Mesenchymal stem cell (in vitro differentiated cells and primary cell): ENCODE data around the gene HTD2.
A peak's percentile ranks its signal among the peaks of the same experiment; 100 is the strongest.

Source experiments
- DNase-seq: peaks from one replicate; pipeline ENCODE4 v3.0.0-alpha.2; 2013
- H2AFZ ChIP-seq: one replicate; pipeline ENCODE4 v1.6.1; 2013; ENCODE audit warnings: low read depth, mild to moderate bottlenecking, control low read depth, inconsistent platforms, low read length, moderate library complexity
- H2AK5ac ChIP-seq: 2 replicates; pipeline ENCODE4 v1.6.1; 2013; ENCODE audit warnings: low read length, moderate library complexity, mild to moderate bottlenecking, inconsistent platforms; ENCODE audit not compliant: severe bottlenecking
- H2BK120ac ChIP-seq: one replicate; pipeline ENCODE4 v1.6.1; 2013; ENCODE audit warnings: low read depth, mild to moderate bottlenecking, inconsistent platforms, low read length, moderate library complexity
- H2BK12ac ChIP-seq, 2 experiments: one replicate each; pipeline ENCODE4 v1.6.1; 2013; ENCODE audit warnings: inconsistent platforms in 2 of 2, low read length in 2 of 2, mild to moderate bottlenecking in 2 of 2, moderate library complexity in 2 of 2, control low read depth in 1 of 2
- H2BK15ac ChIP-seq: one replicate; pipeline ENCODE4 v1.6.1; 2013; ENCODE audit warnings: mild to moderate bottlenecking, low read depth, inconsistent platforms; ENCODE audit not compliant: poor library complexity, severe bottlenecking
- H2BK5ac ChIP-seq: 2 replicates; pipeline ENCODE4 v1.6.1; 2013; ENCODE audit warnings: low read depth, mild to moderate bottlenecking, low read length, control low read depth, inconsistent platforms; ENCODE audit not compliant: poor library complexity, severe bottlenecking
- H3K14ac ChIP-seq, 2 experiments: one replicate each; pipeline ENCODE4 v1.6.1; 2013; ENCODE audit warnings: inconsistent platforms in 2 of 2, low read length in 2 of 2, control low read depth in 1 of 2, mild to moderate bottlenecking in 1 of 2, moderate library complexity in 1 of 2
- H3K18ac ChIP-seq, 2 experiments: one replicate each; pipeline ENCODE4 v1.6.1; 2013; ENCODE audit warnings: inconsistent platforms in 2 of 2, low read length in 2 of 2, control low read depth in 1 of 2, low read depth in 1 of 2, mild to moderate bottlenecking in 1 of 2
- H3K23ac ChIP-seq, 2 experiments: one replicate each; pipeline ENCODE4 v1.6.1; 2013; ENCODE audit warnings: inconsistent platforms in 2 of 2, low read length in 2 of 2, mild to moderate bottlenecking in 2 of 2, moderate library complexity in 2 of 2, control low read depth in 1 of 2
- H3K27ac ChIP-seq: 2 replicates; pipeline ENCODE4 v1.5.1; 2013; ENCODE audit warnings: mild to moderate bottlenecking, moderate library complexity, low read length, control low read depth, inconsistent platforms; ENCODE audit not compliant: poor library complexity, severe bottlenecking
- H3K27me3 ChIP-seq, 2 experiments: 2 replicates each; pipeline versions ENCODE4 v1.6.1 to v1.7.0; 2013; ENCODE audit warnings: low read length in 2 of 2, mild to moderate bottlenecking in 2 of 2, moderate library complexity in 2 of 2, control low read depth in 1 of 2, inconsistent platforms in 1 of 2; ENCODE audit not compliant: control insufficient read depth in 1 of 2, insufficient read depth in 1 of 2
- H3K36me3 ChIP-seq, 2 experiments: 2 replicates each; pipeline versions ENCODE4 v1.6.1 to v1.7.0; 2013; ENCODE audit warnings: low read length in 2 of 2, control low read depth in 1 of 2, inconsistent platforms in 1 of 2, low read depth in 1 of 2, mild to moderate bottlenecking in 1 of 2; ENCODE audit not compliant: insufficient read depth in 2 of 2, control insufficient read depth in 1 of 2
- H3K4ac ChIP-seq, 2 experiments: one replicate each; pipeline ENCODE4 v1.6.1; 2013; ENCODE audit warnings: inconsistent platforms in 2 of 2, low read length in 2 of 2, mild to moderate bottlenecking in 2 of 2, moderate library complexity in 2 of 2, control low read depth in 1 of 2, low read depth in 1 of 2
- H3K4me1 ChIP-seq: 2 replicates; pipeline ENCODE4 v1.6.1; 2013; ENCODE audit warnings: low read depth, low read length, control low read depth; ENCODE audit not compliant: control insufficient read depth, insufficient read depth
- H3K4me2 ChIP-seq: 2 replicates; pipeline ENCODE4 v1.6.1; 2013; ENCODE audit warnings: low read length, mild to moderate bottlenecking, inconsistent platforms; ENCODE audit not compliant: poor library complexity, severe bottlenecking
- H3K4me3 ChIP-seq, 2 experiments: 2 replicates each; pipeline versions ENCODE4 v1.5.1 to v1.7.0; 2013; ENCODE audit warnings: low read length in 2 of 2, mild to moderate bottlenecking in 2 of 2, control low read depth in 1 of 2, low read depth in 1 of 2; ENCODE audit not compliant: insufficient read depth in 1 of 2
- H3K79me1 ChIP-seq: replicated peaks from 2 replicates; pipeline ENCODE4 v1.6.1; 2013; ENCODE audit warnings: mild to moderate bottlenecking, control low read depth, low read length, inconsistent platforms; ENCODE audit not compliant: poor library complexity, severe bottlenecking
- H3K9ac ChIP-seq: 2 replicates; pipeline ENCODE4 v1.7.0; 2013; ENCODE audit warnings: mild to moderate bottlenecking, low read length, moderate library complexity
- H3K9me3 ChIP-seq: 2 replicates; pipeline ENCODE4 v1.7.0; 2013; ENCODE audit warnings: mild to moderate bottlenecking, low read length; ENCODE audit not compliant: control insufficient read depth
- H4K8ac ChIP-seq: one replicate; pipeline ENCODE4 v1.6.1; 2013; ENCODE audit warnings: inconsistent platforms, mild to moderate bottlenecking, low read length, moderate library complexity
- H4K91ac ChIP-seq: one replicate; pipeline ENCODE4 v1.6.1; 2013; ENCODE audit warnings: mild to moderate bottlenecking, low read length, inconsistent platforms
- WGBS: methylation state at CpG from one replicate; pipeline ENCODE4 v1.1.7; 2013; ENCODE audit warnings: mixed read lengths; 5-methylcytosine and 5-hydroxymethylcytosine counted together

Gene HTD2

DNA sequence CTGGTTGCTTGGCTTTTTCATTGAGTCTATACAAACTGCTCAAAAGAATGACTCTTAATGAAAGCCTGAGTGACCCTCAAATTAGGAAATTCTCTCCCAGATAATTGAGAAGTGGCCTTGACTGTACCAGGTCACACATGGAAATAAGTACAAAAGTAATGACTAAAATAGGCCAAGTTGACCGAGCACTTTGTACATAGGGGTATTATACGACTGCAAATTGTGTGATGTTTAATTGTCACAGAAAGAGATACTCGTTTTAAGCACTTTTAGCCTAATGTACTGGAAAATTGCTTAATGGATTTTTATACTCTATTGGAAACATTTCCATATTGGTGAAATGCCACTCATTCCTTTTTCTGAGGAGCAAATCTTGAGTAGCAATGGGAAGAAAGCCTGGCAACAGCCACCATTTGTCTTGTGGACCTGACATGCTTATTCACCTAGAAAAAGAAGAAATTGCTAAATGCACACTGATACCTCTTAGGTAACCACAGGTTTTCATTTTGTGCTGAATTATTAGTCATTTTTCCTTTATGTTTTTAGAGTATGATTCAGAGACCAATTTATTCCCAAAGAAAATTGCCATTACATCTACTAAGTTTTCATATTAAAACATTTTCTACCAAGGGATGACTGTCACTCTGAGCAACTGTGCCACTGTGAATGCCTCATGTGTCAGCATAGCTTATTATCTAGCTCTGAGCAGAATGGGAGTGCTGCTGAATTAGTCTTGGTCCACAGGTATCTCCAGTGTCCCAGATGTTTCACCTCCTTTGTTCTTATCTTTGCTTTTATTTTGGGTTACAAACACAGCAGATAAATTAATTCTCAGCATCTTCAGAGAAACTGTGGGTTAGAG lies 17.4 kb downstream of the HTD2 start:
- no peak for DNase-seq
- Histone ChIP-seq H3K9ac (no peak overlapping the region), H2BK12ac (no peak overlapping the region), H3K27me3 (no peaks in the 10 kb centered on the region), H3K18ac (no peak overlapping the region), H3K4me3 (no peak overlapping the region), H3K36me3 (peaks cover 3 to 14% of the 10 kb centered on the region in 2 experiments), H2BK15ac (no peak overlapping the region), H3K9me3 (no peaks in the 10 kb centered on the region), H4K91ac (no peak overlapping the region), H3K23ac (no peak overlapping the region), H3K27ac (no peak overlapping the region), H4K8ac (no peak overlapping the region), H3K4ac (no peak overlapping the region), H2BK5ac (no peak overlapping the region), H3K79me1 (peaks cover 6% of the 10 kb centered on the region), H3K4me2 (no peak overlapping the region), H3K14ac (no peak overlapping the region), H3K4me1 (peaks cover 7% of the 10 kb centered on the region), H2AK5ac (no peak overlapping the region), H2BK120ac (no peak overlapping the region), H2AFZ (no peak overlapping the region)
- 92% methylated on average over 2 of the region's 3 CpGs for WGBS

DNA sequence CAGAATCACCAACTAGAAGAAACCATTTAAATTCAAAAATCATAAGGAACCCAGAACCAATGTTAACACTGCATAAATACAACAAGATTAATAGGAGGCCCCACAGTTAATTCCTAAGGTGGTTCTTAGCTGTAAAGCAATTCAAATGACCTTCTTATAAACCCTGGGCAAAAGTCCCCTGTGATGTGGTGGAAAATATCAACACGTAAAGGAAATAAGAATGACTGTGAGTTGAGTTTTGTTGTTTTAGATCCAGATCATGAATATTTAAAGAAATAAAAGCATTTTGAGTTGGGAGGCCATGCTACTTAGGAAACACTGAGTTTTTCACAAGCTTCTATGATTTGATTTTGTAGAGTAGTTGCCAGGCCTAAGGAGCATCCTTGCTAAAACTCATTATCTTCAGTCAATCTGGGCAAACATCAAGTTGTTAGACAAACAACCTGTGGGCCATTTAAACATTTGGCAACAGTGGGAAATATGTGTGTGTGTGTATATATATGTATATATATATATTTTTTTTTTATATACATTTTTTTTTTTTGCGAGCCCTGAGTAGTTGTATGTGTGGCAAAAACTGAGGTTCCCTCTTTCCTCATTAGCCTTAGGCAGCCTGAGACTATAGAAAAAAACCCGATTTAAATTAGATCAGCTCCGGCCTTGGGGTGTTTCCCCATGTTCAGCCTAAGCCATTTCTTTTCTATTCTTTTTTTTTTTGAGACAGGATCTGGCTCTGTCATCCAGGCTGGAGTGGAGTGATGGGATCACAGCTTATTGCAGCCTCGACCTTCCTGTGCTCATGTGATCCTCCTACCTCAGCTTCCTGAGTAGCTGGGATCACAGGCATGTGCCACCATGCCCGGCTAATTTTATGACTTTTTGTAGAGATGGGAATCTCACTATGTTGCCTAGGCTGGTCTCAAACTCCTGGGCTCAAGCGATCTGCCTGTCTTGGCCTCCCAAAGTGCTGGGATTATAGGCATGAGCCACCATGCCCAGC lies 18.4 kb downstream of the HTD2 start:
- Histone ChIP-seq H4K91ac (no peak overlapping the region), H3K4ac (peak overlapping the region in 1 of 2 experiments; percentile 68)
- WGBS, result 80% methylated on average over 6 of the region's 7 CpGs

DNA sequence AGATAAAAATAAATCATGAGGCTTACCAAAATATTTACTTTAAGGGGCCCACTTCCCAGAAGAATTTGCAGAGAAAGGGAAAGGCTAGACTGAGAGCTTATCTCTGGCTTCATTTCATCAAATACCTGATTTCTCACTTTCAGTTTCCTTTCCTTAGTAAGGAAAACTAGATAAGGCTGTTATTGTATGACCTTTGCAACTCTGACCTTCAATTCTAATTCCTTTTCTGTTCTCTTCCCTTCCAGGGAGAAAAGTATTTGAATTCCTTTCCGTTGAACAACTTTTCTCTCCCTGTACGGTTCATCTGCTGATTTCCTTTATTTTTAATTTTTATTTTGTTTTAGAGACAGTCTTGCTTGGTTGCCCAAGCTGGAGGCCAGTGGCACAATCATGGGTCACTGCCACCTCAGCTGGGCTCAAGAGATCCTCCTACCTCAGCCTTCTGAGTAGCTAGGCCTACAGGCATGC lies 19.2 kb downstream of the HTD2 start:
- Histone ChIP-seq H3K23ac (no peak overlapping the region), H4K91ac (peak overlapping the region; percentile 52), H2BK12ac (no peak overlapping the region), H3K27ac (peak overlapping the region; percentile 56), H3K9ac (no peak overlapping the region), H2BK15ac (no peak overlapping the region), H3K79me1 (peaks cover 3% of the 10 kb centered on the region), H2AK5ac (no peak overlapping the region), H3K36me3 (peaks cover 0 to 3% of the 10 kb centered on the region in 2 experiments), H3K4me2 (no peak overlapping the region), H3K9me3 (no peaks in the 10 kb centered on the region), H3K27me3 (no peaks in the 10 kb centered on the region), H4K8ac (peak overlapping the region; percentile 56), H3K4ac (peak overlapping the region in 1 of 2 experiments; percentile 1), H3K4me3 (no peak overlapping the region), H3K14ac (no peak overlapping the region), H2AFZ (no peak overlapping the region), H3K18ac (peak overlapping the region in 1 of 2 experiments; percentile 81), H3K4me1 (peaks cover 7% of the 10 kb centered on the region), H2BK120ac (no peak overlapping the region), H2BK5ac (no peak overlapping the region)
- DNase-seq, result peak; percentile 52
- no CpG with 5 or more reads among the region's 2 CpGs for WGBS

More for the DNA sequence above, 18.4 kb downstream of the HTD2 start:
- Histone ChIP-seq H3K9me3 (no peaks in the 10 kb centered on the region), H3K36me3 (peaks cover 0 to 6% of the 10 kb centered on the region in 2 experiments), H3K4me3 (no peak overlapping the region), H3K23ac (no peak overlapping the region), H3K18ac (peak overlapping the region in 1 of 2 experiments; percentile 79), H3K27me3 (no peaks in the 10 kb centered on the region), H2BK120ac (no peak overlapping the region), H3K4me1 (peaks cover 7% of the 10 kb centered on the region), H3K9ac (no peak overlapping the region), H2BK12ac (peak overlapping the region; percentile 52 to 67), H2AK5ac (peak overlapping the region; percentile 56), H2BK15ac (no peak overlapping the region), H4K8ac (peak overlapping the region; percentile 79), H3K14ac (no peak overlapping the region), H2BK5ac (no peak overlapping the region), H2AFZ (no peak overlapping the region), H3K79me1 (peaks cover 3% of the 10 kb centered on the region), H3K27ac (peak overlapping the region; percentile 49), H3K4me2 (no peak overlapping the region)
- DNase-seq, result no peak
